Neuronal stem cell (in vitro differentiated cells): Measurements from ENCODE around the gene MYH3.
A peak's percentile ranks its signal among the peaks of the same experiment; 100 is the strongest.

ENCODE experiments used
- DNase-seq: peaks from one replicate; pipeline ENCODE4 v3.0.0-alpha.2; 2013; ENCODE audit warnings: low spot score
- H2AFZ ChIP-seq: one replicate; pipeline ENCODE4 v1.6.1; 2013; ENCODE audit warnings: mild to moderate bottlenecking, low read length, inconsistent platforms
- H2AK5ac ChIP-seq: 2 replicates; pipeline ENCODE4 v1.6.1; 2013; ENCODE audit warnings: low read depth, mild to moderate bottlenecking, inconsistent platforms, low read length, moderate library complexity, mixed read lengths
- H2BK120ac ChIP-seq: 2 replicates; pipeline ENCODE4 v1.6.1; 2013; ENCODE audit warnings: low read depth, mild to moderate bottlenecking, inconsistent platforms, low read length, moderate library complexity, mixed read lengths
- H2BK12ac ChIP-seq: one replicate; pipeline ENCODE4 v1.6.1; 2013; ENCODE audit warnings: low read length, inconsistent platforms
- H2BK15ac ChIP-seq: 2 replicates; pipeline ENCODE4 v1.6.1; 2013; ENCODE audit warnings: mild to moderate bottlenecking, low read length, inconsistent platforms, mixed read lengths
- H2BK5ac ChIP-seq: one replicate; pipeline ENCODE4 v1.6.1; 2013; ENCODE audit warnings: inconsistent platforms, mild to moderate bottlenecking, low read length, moderate library complexity
- H3K14ac ChIP-seq: one replicate; pipeline ENCODE4 v1.6.1; 2013; ENCODE audit warnings: low read length, inconsistent platforms
- H3K18ac ChIP-seq: 2 replicates; pipeline ENCODE4 v1.6.1; 2013; ENCODE audit warnings: low read length, inconsistent platforms
- H3K23ac ChIP-seq: 2 replicates; pipeline ENCODE4 v1.6.1; 2013; ENCODE audit warnings: low read depth, mild to moderate bottlenecking, mixed read lengths, low read length, inconsistent platforms; ENCODE audit not compliant: poor library complexity
- H3K27ac ChIP-seq: replicated peaks from 3 replicates; pipeline ENCODE4 v1.5.1; 2013; ENCODE audit warnings: low read length, inconsistent platforms
- H3K27me3 ChIP-seq, 3 experiments: 2 replicates each; pipeline ENCODE4 v1.6.1; 2013; ENCODE audit warnings: low read length in 3 of 3, mild to moderate bottlenecking in 2 of 3, inconsistent platforms in 1 of 3, low read depth in 1 of 3, mixed read lengths in 1 of 3, moderate library complexity in 1 of 3; ENCODE audit not compliant: control insufficient read depth in 3 of 3, insufficient read depth in 3 of 3
- H3K36me3 ChIP-seq, 2 donors: replicated peaks in 1 of 2; 2 replicates each; pipeline ENCODE4 v1.6.1; 2013; ENCODE audit warnings: low read length in 2 of 2; ENCODE audit not compliant: control insufficient read depth in 2 of 2, insufficient read depth in 2 of 2
- H3K4ac ChIP-seq: 2 replicates; pipeline ENCODE4 v1.6.1; 2013; ENCODE audit warnings: inconsistent platforms, mild to moderate bottlenecking, low read length, moderate library complexity
- H3K4me1 ChIP-seq, 2 donors: 1 replicate in 1 of 2; 2 replicates in 1 of 2; pipeline ENCODE4 v1.6.1; 2013; ENCODE audit warnings: low read length in 2 of 2, low read depth in 1 of 2; ENCODE audit not compliant: control insufficient read depth in 2 of 2, insufficient read depth in 1 of 2
- H3K4me2 ChIP-seq: one replicate; pipeline ENCODE4 v1.6.1; 2013; ENCODE audit warnings: mild to moderate bottlenecking, low read length, inconsistent platforms; ENCODE audit not compliant: insufficient read depth, poor library complexity, severe bottlenecking
- H3K4me3 ChIP-seq, 2 donors: 2 replicates each; pipeline ENCODE4 v1.5.1; 2013; ENCODE audit warnings: low read length in 2 of 2, mild to moderate bottlenecking in 2 of 2, inconsistent platforms in 1 of 2, moderate library complexity in 1 of 2
- H3K79me1 ChIP-seq: one replicate; pipeline ENCODE4 v1.6.1; 2013; ENCODE audit warnings: low read depth, mild to moderate bottlenecking, inconsistent platforms, low read length, moderate library complexity
- H3K9ac ChIP-seq: one replicate; pipeline ENCODE4 v1.6.1; 2013; ENCODE audit warnings: mild to moderate bottlenecking, low read depth, low read length, inconsistent platforms; ENCODE audit not compliant: poor library complexity
- H3K9me3 ChIP-seq, 2 donors: replicated peaks in 1 of 2; 2 replicates each; pipeline versions ENCODE3 to v1.6.1; 2013; ENCODE audit warnings: low read length in 2 of 2, mild to moderate bottlenecking in 2 of 2, inconsistent platforms in 1 of 2, low read depth in 1 of 2, mixed read lengths in 1 of 2, moderate library complexity in 1 of 2; ENCODE audit not compliant: control insufficient read depth in 2 of 2, insufficient read depth in 1 of 2
- H4K8ac ChIP-seq: one replicate; pipeline ENCODE4 v1.6.1; 2013; ENCODE audit warnings: low read depth, mild to moderate bottlenecking, inconsistent platforms, low read length, moderate library complexity
- H4K91ac ChIP-seq: one replicate; pipeline ENCODE4 v1.6.1; 2013; ENCODE audit warnings: low read length, low read depth, mild to moderate bottlenecking, inconsistent platforms; ENCODE audit not compliant: poor library complexity
- WGBS, 2 donors: extraction: QIAGEN DNeasy Blood & Tissue Kit; methylation state at CpG; one replicate each; pipeline ENCODE4 v1.1.7; 2013; ENCODE audit warnings: missing lambda C conversion rate in 2 of 2, mixed read lengths in 1 of 2; ENCODE audit not compliant: insufficient read length in 2 of 2, insufficient replicate concordance in 1 of 2; ENCODE audit errors: extremely low coverage in 2 of 2; 5-methylcytosine and 5-hydroxymethylcytosine counted together

MYH3 gene

DNA sequence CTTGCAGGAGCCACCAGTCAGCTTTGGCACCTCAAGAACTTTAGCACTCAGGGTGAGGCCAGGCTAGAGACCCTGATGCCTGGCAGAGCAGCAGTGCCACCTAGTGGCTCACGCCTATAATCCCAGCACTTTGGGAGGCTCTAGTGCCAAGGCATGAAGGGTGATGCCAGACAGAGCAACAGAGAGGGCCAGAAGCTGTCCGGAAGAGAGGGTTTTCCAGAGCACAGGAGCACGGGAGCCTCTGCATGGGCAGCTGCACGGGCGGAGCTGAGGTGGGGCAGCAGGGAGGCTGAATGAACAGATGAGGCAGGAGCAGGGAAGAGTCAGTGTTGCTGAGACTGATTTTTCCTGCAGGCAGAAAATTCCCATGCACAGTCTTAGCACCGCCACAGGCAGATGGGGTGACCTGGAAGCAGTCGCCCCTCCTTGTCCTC, 38.9 kb downstream of the MYH3 start:
- Histone ChIP-seq H3K18ac (peak overlapping the region; percentile 44), H3K4me1 (no peaks in the 10 kb centered on the region), H3K27ac (no peak overlapping the region), H3K79me1 (no peaks in the 10 kb centered on the region), H2AK5ac (no peak overlapping the region), H2BK12ac (no peak overlapping the region), H3K4ac (no peak overlapping the region), H3K9ac (no peak overlapping the region), H2BK120ac (no peak overlapping the region), H2AFZ (peak overlapping the region; percentile 54), H4K91ac (no peak overlapping the region), H3K23ac (no peak overlapping the region), H2BK15ac (no peak overlapping the region), H3K9me3 (no peaks in the 10 kb centered on the region), H3K27me3 (peaks cover 0 to 6% (median 0%) of the 10 kb centered on the region in 3 experiments), H3K14ac (no peak overlapping the region), H4K8ac (no peak overlapping the region), H3K4me3 (no peak overlapping the region), H3K4me2 (no peak overlapping the region), H2BK5ac (no peak overlapping the region), H3K36me3 (no peaks in the 10 kb centered on the region)
- peak; percentile 65 for DNase-seq
- WGBS, 2 donors = no CpG with 5 or more reads among the region's 7 CpGs

GRCh38 chr17:10617120-10617505, 40.0 kb downstream of the MYH3 start:
- no peak overlapping the region for H2BK120ac ChIP-seq
- no peak overlapping the region for H3K4me2 ChIP-seq
- H3K27ac ChIP-seq = no peak overlapping the region
- H2AK5ac ChIP-seq = peak overlapping the region; percentile 47
- no peaks in the 10 kb centered on the region for H3K36me3 ChIP-seq
- H2AFZ ChIP-seq = peak overlapping the region; percentile 1
- H3K9ac ChIP-seq = no peak overlapping the region
- no peaks in the 10 kb centered on the region for H3K79me1 ChIP-seq
- no CpG with 5 or more reads among the region's 6 CpGs for WGBS, 2 donors
- H3K4ac ChIP-seq = no peak overlapping the region
- peak overlapping the region; percentile 12 for H2BK15ac ChIP-seq
- no peak overlapping the region for H2BK12ac ChIP-seq
- no peak overlapping the region for H4K91ac ChIP-seq
- no peak overlapping the region for H3K23ac ChIP-seq
- H3K14ac ChIP-seq = peak overlapping the region; percentile 27
- no peaks in the 10 kb centered on the region for H3K27me3 ChIP-seq
- H2BK5ac ChIP-seq = peak overlapping the region; percentile 87
- no peaks in the 10 kb centered on the region for H3K4me1 ChIP-seq
- H4K8ac ChIP-seq = no peak overlapping the region
- no peak overlapping the region for H3K4me3 ChIP-seq
- no peaks in the 10 kb centered on the region for H3K9me3 ChIP-seq
- no peak overlapping the region for H3K18ac ChIP-seq
- no peak for DNase-seq

DNA sequence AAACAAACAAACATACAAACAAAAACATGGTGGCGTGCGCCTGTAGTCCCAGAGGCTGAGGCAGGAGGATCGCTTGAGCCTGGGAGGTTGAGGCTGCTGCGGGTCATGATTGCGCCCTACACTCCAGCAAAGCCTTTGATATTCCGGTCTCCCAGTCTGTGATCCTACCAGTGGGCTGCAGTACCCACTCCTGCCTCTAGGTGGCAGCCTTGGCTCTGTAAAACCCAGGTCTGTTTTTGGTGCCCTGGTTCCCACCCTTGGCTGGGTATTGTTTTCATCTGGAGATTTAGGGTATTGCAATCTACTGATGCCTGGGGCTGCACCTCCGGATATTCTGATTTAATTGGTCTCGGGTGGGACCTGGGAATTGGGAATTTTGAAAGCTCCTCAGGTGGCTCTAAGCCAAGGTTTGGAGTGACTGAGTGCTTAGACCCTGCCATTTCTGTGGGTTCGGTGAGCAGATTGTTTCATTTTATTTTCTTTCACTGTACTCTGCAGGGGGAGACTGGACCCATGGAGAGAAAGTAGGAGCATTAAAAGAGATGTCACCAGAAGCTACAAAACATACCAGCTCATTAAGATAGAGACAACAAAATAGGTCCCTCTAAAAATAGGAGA, 40.5 kb downstream of the MYH3 start:
- no peak overlapping the region for H2AK5ac ChIP-seq
- no peak overlapping the region for H3K23ac ChIP-seq
- H2BK5ac ChIP-seq = no peak overlapping the region
- no peak overlapping the region for H3K27ac ChIP-seq
- no peaks in the 10 kb centered on the region for H3K36me3 ChIP-seq
- H3K4me3 ChIP-seq = no peak overlapping the region
- peak overlapping the region; percentile 1 for H2AFZ ChIP-seq
- H3K14ac ChIP-seq = no peak overlapping the region
- H2BK120ac ChIP-seq = no peak overlapping the region
- no peak overlapping the region for H3K18ac ChIP-seq
- H3K9me3 ChIP-seq = no peaks in the 10 kb centered on the region
- WGBS, 2 donors = no CpG with 5 or more reads among the region's 9 CpGs
- H4K91ac ChIP-seq = no peak overlapping the region
- H3K4ac ChIP-seq = no peak overlapping the region
- no peak overlapping the region for H2BK12ac ChIP-seq
- H3K79me1 ChIP-seq = no peaks in the 10 kb centered on the region
- no peak overlapping the region for H3K4me2 ChIP-seq
- no peak overlapping the region for H3K9ac ChIP-seq
- peak; percentile 80 for DNase-seq
- H4K8ac ChIP-seq = no peak overlapping the region
- no peaks in the 10 kb centered on the region for H3K4me1 ChIP-seq
- no peaks in the 10 kb centered on the region for H3K27me3 ChIP-seq
- no peak overlapping the region for H2BK15ac ChIP-seq

DNA sequence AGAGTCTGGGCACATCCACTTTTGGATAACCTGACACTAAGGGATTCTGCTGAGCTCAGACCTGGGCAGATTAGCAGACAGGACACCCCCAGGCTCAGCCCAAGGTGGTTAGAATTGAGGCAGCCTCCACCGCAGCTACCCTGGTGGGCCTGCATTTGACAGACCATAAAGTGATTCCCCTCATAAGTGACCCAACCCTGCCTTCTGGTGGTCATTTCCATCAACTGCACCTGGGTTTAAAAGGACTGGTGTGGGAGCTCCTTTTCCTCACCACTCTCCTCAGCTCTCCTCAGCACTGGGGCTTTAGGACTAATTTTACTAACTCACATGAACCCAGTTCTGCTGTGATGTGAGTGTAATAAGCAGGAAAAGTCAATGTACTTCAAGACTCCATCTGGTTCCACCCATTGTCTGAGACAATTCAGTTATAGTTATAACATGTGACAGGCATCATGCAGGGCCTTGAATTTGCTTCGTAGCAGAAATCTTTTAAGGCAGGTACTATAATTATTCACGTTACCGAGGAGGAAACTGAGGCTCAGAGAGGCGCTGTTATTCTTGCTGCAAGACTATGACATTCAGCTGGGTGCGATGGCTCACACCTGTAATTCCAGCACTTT, 42.5 kb downstream of the MYH3 start:
- Histone ChIP-seq H2BK120ac (no peak overlapping the region), H3K27ac (no peak overlapping the region), H2BK12ac (no peak overlapping the region), H2BK15ac (peak overlapping the region; percentile 1), H3K23ac (no peak overlapping the region), H4K91ac (no peak overlapping the region), H2AFZ (no peak overlapping the region), H3K79me1 (no peaks in the 10 kb centered on the region), H3K9me3 (no peaks in the 10 kb centered on the region), H3K36me3 (no peaks in the 10 kb centered on the region), H3K14ac (no peak overlapping the region), H4K8ac (no peak overlapping the region), H3K4me1 (no peaks in the 10 kb centered on the region), H3K4me2 (no peak overlapping the region), H3K4me3 (no peak overlapping the region), H3K18ac (no peak overlapping the region), H2BK5ac (no peak overlapping the region), H2AK5ac (no peak overlapping the region), H3K4ac (no peak overlapping the region), H3K27me3 (no peaks in the 10 kb centered on the region), H3K9ac (no peak overlapping the region)
- peak; percentile 64 for DNase-seq
- WGBS, 2 donors = no CpG with 5 or more reads among the region's 6 CpGs
